Lower lobe of right lung (tissue), 2 donors: Measurements from ENCODE around the gene MAPKAP1. TPM values are rescaled to one million over a fixed set of nuclear protein-coding genes. Genes with fewer than 3 reads are reported as not detected.

Source experiments
- ATAC-seq, 2 donors: fragments of 200-7000 bp; cut with Tn5 transposase; one replicate each; pipeline ENCODE4 v1.9.1; 2020 to 2022; ENCODE audit warnings: mild to moderate bottlenecking in 2 of 2, moderate library complexity in 2 of 2
- DNase-seq: peaks from one replicate; pipeline ENCODE4 v3.0.0-alpha.2; 2020
- H3K27ac ChIP-seq: fragments of 200-600 bp; one replicate; pipeline ENCODE4 v1.8.0; 2022
- H3K27me3 ChIP-seq: fragments of 200-600 bp; one replicate; pipeline ENCODE4 v1.8.0; 2022; ENCODE audit warnings: low read depth
- H3K36me3 ChIP-seq: fragments of 200-600 bp; one replicate; pipeline ENCODE4 v1.8.0; 2022; ENCODE audit warnings: mild to moderate bottlenecking
- H3K4me1 ChIP-seq: fragments of 200-600 bp; one replicate; pipeline ENCODE4 v1.8.0; 2022
- H3K4me3 ChIP-seq: fragments of 200-600 bp; one replicate; pipeline ENCODE4 v1.8.0; 2022; ENCODE audit warnings: mild to moderate bottlenecking
- H3K9me3 ChIP-seq: fragments of 200-600 bp; one replicate; pipeline ENCODE4 v1.8.0; 2022
- CTCF ChIP-seq: fragments of 200-600 bp; IDR thresholded peaks from one replicate; pipeline ENCODE4 v1.8.0; 2022; ENCODE audit warnings: antibody characterized with exemption, mild to moderate bottlenecking
- intact Hi-C: fragments of 100-400 bp; cut with DNase I; formaldehyde crosslinking; loops from one replicate; pipeline ENCODE4 v1.11.0; 2022
- total RNA-seq: library from RNA; stranded (reverse); fragmentation: NEBNext Ultra II Directional; extraction: Animal tissue kit (Norgen Biotek cat#: 25700); gene quantifications from one replicate; pipeline ENCODE4 v1.2.1, GENCODE V29; 2021
- donor health status: DM: no; HTN: yes; CAD: no; lungs with severe emphysema.

Gene MAPKAP1
- total RNA-seq, 1 donor from 2014 or later = 71.5 TPM

DNA sequence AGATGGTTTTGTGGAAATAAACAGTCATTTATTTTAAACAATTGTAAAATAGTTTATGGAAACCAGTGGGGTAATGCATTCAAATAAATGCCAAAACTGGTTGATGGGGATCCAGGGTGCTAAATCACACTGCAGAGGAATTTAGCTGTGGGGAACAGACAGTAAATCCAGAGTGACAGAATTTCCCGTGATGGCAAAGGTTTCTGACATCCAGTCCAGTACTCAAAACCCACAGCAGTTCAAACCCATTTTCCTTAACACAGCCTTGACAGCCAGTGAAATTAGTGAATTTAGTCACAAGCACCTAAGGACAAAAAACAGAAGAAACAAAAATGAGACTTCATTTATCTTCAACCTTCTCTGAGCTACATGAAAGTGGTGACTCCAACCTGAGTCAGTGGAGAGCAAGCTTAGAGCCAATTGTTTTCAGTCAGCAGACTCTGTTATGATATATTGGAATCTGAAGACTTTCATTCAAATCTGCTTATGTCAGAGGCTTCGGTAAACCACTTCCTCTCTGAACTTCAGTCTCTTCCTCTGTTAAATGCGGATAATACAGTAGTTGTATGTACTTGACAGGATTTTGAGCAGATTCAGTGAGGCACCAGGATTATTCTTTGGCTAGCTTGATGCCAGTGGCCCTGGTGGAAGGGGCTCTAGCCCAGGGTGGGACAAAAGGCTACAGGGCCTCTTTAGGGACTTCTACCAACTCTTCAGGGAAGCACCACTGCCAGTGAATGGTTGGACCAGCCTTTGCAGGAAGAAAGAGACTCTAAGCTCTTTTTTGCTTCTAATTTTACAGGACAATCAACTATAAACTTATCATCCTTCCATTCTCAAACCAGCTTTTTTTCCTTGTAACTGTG, 185.3 kb downstream of the MAPKAP1 start:
- DNase-seq = no peak
- no peak for TF ChIP-seq CTCF
- H3K27me3 ChIP-seq = no peaks in the 10 kb centered on the region
- peak; percentile 30 to 49 for ATAC-seq
- peaks cover 31% of the 10 kb centered on the region for H3K4me1 ChIP-seq
- H3K36me3 ChIP-seq = no peaks in the 10 kb centered on the region
- intact Hi-C loops = no loop called here
- no peaks in the 10 kb centered on the region for H3K9me3 ChIP-seq
- H3K4me3 ChIP-seq = no peak overlapping the region
- no peak overlapping the region for H3K27ac ChIP-seq

GRCh38 chr9:125519734-125520133, 187.3 kb downstream of the MAPKAP1 start:
- intact Hi-C loops = no loop called here
- Histone ChIP-seq H3K4me3 (no peak overlapping the region), H3K9me3 (no peaks in the 10 kb centered on the region), H3K36me3 (no peaks in the 10 kb centered on the region), H3K27me3 (no peaks in the 10 kb centered on the region), H3K4me1 (peaks cover 28% of the 10 kb centered on the region), H3K27ac (no peak overlapping the region)
- TF ChIP-seq CTCF = no peak
- no peak for DNase-seq
- ATAC-seq = no peak

- no peak overlapping the region for H3K4me3 ChIP-seq
- ATAC-seq (no peak), DNase-seq (no peak)
- intact Hi-C loops = no loop called here
- no peaks in the 10 kb centered on the region for H3K9me3 ChIP-seq
- no peaks in the 10 kb centered on the region for H3K36me3 ChIP-seq
- H3K27me3 ChIP-seq = no peaks in the 10 kb centered on the region
- TF ChIP-seq CTCF = no peak
- peaks cover 24% of the 10 kb centered on the region for H3K4me1 ChIP-seq
- no peak overlapping the region for H3K27ac ChIP-seq
Observed at GRCh38 chr9:125517577-125517976, 189.4 kb downstream of the MAPKAP1 start.

DNA sequence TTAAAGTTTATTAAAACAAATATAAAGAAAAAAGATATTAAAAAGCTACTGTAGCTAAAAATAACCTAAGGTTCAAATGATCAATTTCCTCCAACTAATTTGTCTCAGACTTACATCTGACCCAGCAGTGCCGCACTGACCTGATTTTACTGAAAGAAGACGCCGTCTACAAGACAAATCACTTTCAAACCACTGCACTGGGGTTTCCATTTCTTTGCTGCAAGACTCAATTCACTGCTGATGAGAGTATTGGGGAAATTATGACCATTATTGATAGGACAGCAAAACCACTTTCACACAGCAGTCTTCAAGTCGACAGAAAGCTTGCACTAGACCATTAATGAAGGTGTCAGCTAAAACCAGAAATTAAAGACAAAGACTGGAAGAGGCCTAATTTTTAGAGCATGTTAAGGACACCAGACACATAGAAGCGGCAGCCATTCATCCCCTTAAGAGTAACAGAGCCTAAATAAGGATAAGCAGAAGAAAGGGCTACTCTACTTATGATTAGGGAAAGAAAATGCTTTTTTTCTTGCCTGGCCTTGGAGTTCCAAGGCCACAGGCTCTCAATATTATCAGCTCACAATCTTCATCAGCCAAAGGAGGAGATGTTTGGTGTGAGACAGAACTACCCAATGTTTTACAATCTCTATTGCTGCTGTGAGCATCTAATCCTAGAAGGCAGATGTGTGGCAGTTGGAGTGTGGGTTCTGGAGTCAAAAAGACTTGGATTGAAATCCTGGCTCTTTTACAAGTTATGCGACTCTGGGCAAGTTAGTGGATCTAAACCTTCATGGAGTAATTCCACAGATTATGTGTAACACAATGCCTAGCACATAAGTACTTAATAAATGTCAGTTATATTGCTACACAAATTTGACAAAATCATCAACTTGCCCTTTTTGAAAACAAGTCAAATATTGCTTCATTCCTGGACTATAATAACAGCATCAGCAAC, 190.7 kb downstream of the MAPKAP1 start:
- no peaks in the 10 kb centered on the region for H3K9me3 ChIP-seq
- H3K4me1 ChIP-seq = peaks cover 11% of the 10 kb centered on the region
- intact Hi-C loops = no loop called here
- no peak for ATAC-seq
- H3K27ac ChIP-seq = no peak overlapping the region
- H3K27me3 ChIP-seq = no peaks in the 10 kb centered on the region
- no peak for DNase-seq
- no peaks in the 10 kb centered on the region for H3K36me3 ChIP-seq
- no peak for TF ChIP-seq CTCF
- H3K4me3 ChIP-seq = no peak overlapping the region

DNA sequence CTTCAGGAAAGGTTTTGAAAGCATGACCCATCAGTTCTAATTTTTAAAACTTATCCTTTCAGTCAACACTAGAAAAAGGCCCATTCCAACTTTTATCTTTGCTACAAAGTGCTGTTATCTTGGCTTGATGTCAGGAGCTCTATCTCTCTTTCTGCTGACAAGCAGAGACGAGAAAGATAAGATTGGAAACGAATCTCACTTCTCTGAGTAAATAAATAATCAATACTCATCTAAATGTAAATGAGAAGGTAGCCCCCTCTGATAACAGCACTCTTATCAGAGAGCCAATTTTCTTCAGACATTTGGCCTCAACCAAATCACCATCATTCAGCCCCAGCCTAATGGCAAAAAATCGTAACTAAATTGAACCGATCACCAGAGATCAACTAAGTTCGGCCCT, 191.7 kb downstream of the MAPKAP1 start:
- H3K27ac ChIP-seq = no peak overlapping the region
- no peaks in the 10 kb centered on the region for H3K9me3 ChIP-seq
- no peaks in the 10 kb centered on the region for H3K27me3 ChIP-seq
- H3K4me3 ChIP-seq = no peak overlapping the region
- H3K4me1 ChIP-seq = peaks cover 11% of the 10 kb centered on the region
- DNase-seq (no peak), ATAC-seq (no peak)
- no peaks in the 10 kb centered on the region for H3K36me3 ChIP-seq
- no peak for TF ChIP-seq CTCF
- intact Hi-C loops = no loop called here
